NCI-H1417 (cell line): ENCODE results near the gene HAUS1.
A peak's percentile ranks its signal among the peaks of the same experiment; 100 is the strongest.
"Not testable (repeated sequence)": the region's sequence is repeated elsewhere in the genome, so short reads cannot be mapped to it uniquely, and the experiment has no call there.

Experiments
- DNase-seq, 3 experiments: peaks; one replicate each; lab custom pipeline; 2025; lab: John Stamatoyannopoulos, UW

The HAUS1 gene

GRCh38 chr18:46156843-46157242 is 52.7 kb downstream of the HAUS1 start:
- no peak for DNase-seq

- DNase-seq: no peak
These were observed 54.3 kb downstream of the HAUS1 start for GRCh38 chr18:46158499-46158898.

- DNase-seq: no peak
These were observed 56.0 kb downstream of the HAUS1 start for GRCh38 chr18:46160050-46160798.

- not testable (repeated sequence) for DNase-seq
These were observed 56.7 kb downstream of the HAUS1 start for GRCh38 chr18:46160840-46161239.

GRCh38 chr18:46161703-46162396 is 57.7 kb downstream of the HAUS1 start:
- no peak for DNase-seq

- DNase-seq: peak in 2 of 3 experiments; percentile 16 to 65
These were observed 58.9 kb downstream of the HAUS1 start for GRCh38 chr18:46163091-46163490.

GRCh38 chr18:46163941-46164499 is 59.8 kb downstream of the HAUS1 start:
- DNase-seq: no peak

- not testable (repeated sequence) for DNase-seq
These were observed 60.3 kb downstream of the HAUS1 start for GRCh38 chr18:46164502-46164901.

GRCh38 chr18:46164920-46165319 is 60.7 kb downstream of the HAUS1 start:
- DNase-seq: no peak

GRCh38 chr18:46166261-46166970 is 62.2 kb downstream of the HAUS1 start:
- DNase-seq: no peak

- no peak for DNase-seq
These were observed 63.8 kb downstream of the HAUS1 start for GRCh38 chr18:46167971-46168370.

- DNase-seq: no peak
These were observed 65.3 kb downstream of the HAUS1 start for GRCh38 chr18:46169464-46169941.

- no peak for DNase-seq
These were observed 67.1 kb downstream of the HAUS1 start for GRCh38 chr18:46171331-46171730.

- peak; percentile 90 to 97 (median 95) for DNase-seq
These were observed 69.5 kb downstream of the HAUS1 start for GRCh38 chr18:46173393-46174341.

- peak in 2 of 3 experiments; percentile 67 to 76 for DNase-seq
These were observed 70.3 kb downstream of the HAUS1 start for GRCh38 chr18:46174342-46175041.

- DNase-seq: no peak
These were observed 71.8 kb downstream of the HAUS1 start for GRCh38 chr18:46176001-46176400.
